Measurements from ENCODE around the gene CAMKV. TPM values are rescaled to one million over a fixed set of nuclear protein-coding genes. Genes with fewer than 3 reads are reported as not detected.

CAMKV gene
- total and polyA plus RNA-seq, 12 donors = 0.27 to 1.5 (median 0.65) TPM; not detected in 4

- intact Hi-C loops (cut with DNase I) = loop anchor here in 1 of 2 donors (10.0 kb wide), 1 partner anchor 95 kb away; the partner anchor contains the start of gene INKA1
- DNase-seq = peak in 1 of 7 donors; percentile 16
- Histone ChIP-seq H3K4me3 (no peak overlapping the region), H3K4me1 (replicated peaks in 1 of 2) (no peaks in the 10 kb centered on the region), H3K27ac (no peak overlapping the region), H3K27me3 (no peaks in the 10 kb centered on the region), H3K9me3 (replicated peaks in 1 of 3) (no peaks in the 10 kb centered on the region), H3K36me3 (replicated peaks in 1 of 2) (no peaks in the 10 kb centered on the region)
- TF ChIP-seq CTCF (IDR thresholded peaks at IDR 0.05) (peak in 2 of 6 experiments; percentile 8 to 14), POLR2A (IDR thresholded peaks at IDR 0.05) (no peak)
- 64 to 88% (median 78%) methylated on average over 5 of the region's 5 CpGs for WGBS, 4 donors
Measured at GRCh38 chr3:49899815-49900214, 30.1 kb upstream of the CAMKV start.

- Histone ChIP-seq H3K27ac (no peak overlapping the region), H3K9me3 (replicated peaks in 1 of 3) (no peaks in the 10 kb centered on the region), H3K4me1 (replicated peaks in 1 of 2) (no peaks in the 10 kb centered on the region), H3K36me3 (replicated peaks in 1 of 2) (no peaks in the 10 kb centered on the region), H3K27me3 (no peaks in the 10 kb centered on the region), H3K4me3 (no peak overlapping the region)
- DNase-seq = no peak
- 72 to 90% (median 81%) methylated on average over 6 of the region's 6 CpGs for WGBS, 4 donors
- intact Hi-C loops (cut with DNase I) = no loop called here
- TF ChIP-seq CTCF (IDR thresholded peaks at IDR 0.05) = no peak
- no peak for TF ChIP-seq POLR2A (IDR thresholded peaks at IDR 0.05)
Measured at GRCh38 chr3:49898991-49899390, 29.3 kb upstream of the CAMKV start.

GRCh38 chr3:49896345-49896744 lies 26.6 kb upstream of the CAMKV start:
- H3K9me3 ChIP-seq (replicated peaks in 1 of 3) = no peaks in the 10 kb centered on the region
- intact Hi-C loops (cut with DNase I) = no loop called here
- H3K36me3 ChIP-seq (replicated peaks in 1 of 2) = no peaks in the 10 kb centered on the region
- H3K27me3 ChIP-seq = no peaks in the 10 kb centered on the region
- no peak for DNase-seq
- H3K4me3 ChIP-seq = no peak overlapping the region
- no peak for TF ChIP-seq POLR2A (IDR thresholded peaks at IDR 0.05)
- no peak for TF ChIP-seq CTCF (IDR thresholded peaks at IDR 0.05)
- H3K4me1 ChIP-seq (replicated peaks in 1 of 2) = no peaks in the 10 kb centered on the region
- WGBS, 4 donors = 77 to 90% (median 85%) methylated on average over 2 to 5 of the region's 5 CpGs
- no peak overlapping the region for H3K27ac ChIP-seq

- Histone ChIP-seq H3K27me3 (no peaks in the 10 kb centered on the region), H3K36me3 (replicated peaks in 1 of 2) (no peaks in the 10 kb centered on the region), H3K4me3 (no peak overlapping the region), H3K27ac (no peak overlapping the region), H3K4me1 (replicated peaks in 1 of 2) (no peaks in the 10 kb centered on the region), H3K9me3 (replicated peaks in 1 of 3) (no peaks in the 10 kb centered on the region)
- 87 to 95% (median 92%) methylated on average over 5 to 9 of the region's 9 CpGs; no CpG with 5 or more reads in 1 of the 4 donors for WGBS, 4 donors
- DNase-seq = no peak
- TF ChIP-seq CTCF (IDR thresholded peaks at IDR 0.05) (no peak), POLR2A (IDR thresholded peaks at IDR 0.05) (no peak)
- intact Hi-C loops (cut with DNase I) = no loop called here
Measured at GRCh38 chr3:49895791-49896190, 26.1 kb upstream of the CAMKV start.
